Measurements from ENCODE around the gene ANAPC16.
A peak's percentile ranks its signal among the peaks of the same experiment; 100 is the strongest.
"Not testable (repeated sequence)": the region's sequence is repeated elsewhere in the genome, so short reads cannot be mapped to it uniquely, and the experiment has no call there.

The ANAPC16 gene

GRCh38 chr10:72244573-72245038 is 28.8 kb downstream of the ANAPC16 start:
- DNase-seq (ENCODE audit: low spot score): no peak

- DNase-seq (ENCODE audit: low spot score): no peak
Measured at GRCh38 chr10:72245949-72246525, 30.2 kb downstream of the ANAPC16 start.

- peak; percentile 93 for DNase-seq (ENCODE audit: low spot score)
Measured at GRCh38 chr10:72248468-72249151, 32.8 kb downstream of the ANAPC16 start.

DNA sequence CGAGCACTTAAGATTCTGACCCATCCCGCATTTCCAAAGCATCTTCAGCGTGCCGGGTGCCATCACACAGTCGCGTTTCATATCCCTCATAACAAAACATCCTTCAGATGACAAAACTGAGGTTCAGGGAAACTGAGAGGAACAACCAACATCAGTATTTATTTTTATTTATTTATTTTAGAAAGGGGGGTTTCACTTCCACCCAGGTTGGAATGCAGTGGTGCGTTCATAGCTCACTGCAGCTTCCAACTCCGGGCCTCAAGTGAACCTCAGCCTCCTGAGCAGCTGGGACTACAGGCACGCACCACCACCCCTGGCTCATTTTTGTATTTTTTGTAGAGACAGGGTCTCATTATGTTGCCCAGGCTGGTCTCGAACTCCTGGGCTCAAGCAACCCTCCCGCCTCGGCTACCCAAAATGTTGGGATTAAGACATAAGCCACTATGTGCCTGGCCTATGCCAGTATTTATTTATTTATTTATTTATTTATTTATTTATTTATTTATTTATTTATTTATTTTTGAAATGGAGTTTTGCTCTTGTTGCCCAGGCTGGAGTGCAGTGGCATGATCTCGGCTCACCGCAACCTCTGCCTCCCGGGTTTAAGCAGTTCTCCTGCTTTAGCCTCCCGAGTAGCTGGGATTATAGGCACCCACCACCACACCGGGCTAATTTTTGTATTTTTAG is 33.5 kb downstream of the ANAPC16 start:
- DNase-seq (ENCODE audit: low spot score): not testable (repeated sequence)

- no peak for DNase-seq (ENCODE audit: low spot score)
Measured at GRCh38 chr10:72250666-72251065, 34.9 kb downstream of the ANAPC16 start.

- no peak for DNase-seq (ENCODE audit: low spot score)
Measured at GRCh38 chr10:72251635-72252034, 35.8 kb downstream of the ANAPC16 start.

- DNase-seq (ENCODE audit: low spot score): no peak
Measured at GRCh38 chr10:72252972-72253371, 37.2 kb downstream of the ANAPC16 start.

- DNase-seq (ENCODE audit: low spot score): no peak
Measured at GRCh38 chr10:72253578-72253977, 37.8 kb downstream of the ANAPC16 start.

DNA sequence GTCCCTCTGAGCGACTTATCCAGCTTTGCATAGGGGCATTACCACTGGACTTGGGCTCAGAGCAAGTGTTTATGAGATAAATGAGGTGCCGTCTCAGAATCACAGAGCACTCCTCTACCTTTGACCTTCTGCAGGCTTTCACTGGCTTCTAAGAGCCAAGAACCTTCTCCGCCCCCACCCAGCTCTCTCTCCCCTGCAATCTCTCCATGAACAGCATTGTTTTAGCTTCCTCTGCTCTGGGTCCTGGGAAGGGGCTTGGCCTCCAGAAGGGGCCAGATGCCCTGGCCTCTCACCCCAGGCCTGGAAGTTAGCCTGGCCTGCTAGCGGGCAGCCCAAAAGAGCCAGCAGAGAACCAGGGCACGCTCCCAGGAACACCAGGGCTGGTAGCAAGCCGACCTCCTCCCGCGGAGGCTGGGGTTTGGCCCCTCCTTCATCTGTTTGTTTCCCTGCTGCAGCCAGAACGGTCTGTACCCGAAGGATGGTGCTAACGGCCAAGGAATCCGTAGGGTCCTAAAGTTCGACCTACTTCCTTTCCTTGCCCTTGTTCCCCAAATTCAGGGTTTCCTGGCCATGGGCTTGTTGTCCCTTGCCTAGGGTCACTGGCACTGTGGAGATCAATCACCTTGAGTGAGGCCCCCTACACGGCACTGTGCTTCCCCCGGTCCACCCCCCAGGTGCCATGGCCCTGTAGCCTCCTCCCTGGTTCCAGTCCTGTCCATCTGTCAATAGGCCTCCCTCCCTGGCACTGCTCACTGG is 39.2 kb downstream of the ANAPC16 start:
- DNase-seq (ENCODE audit: low spot score): peak; percentile 99

GRCh38 chr10:72255977-72256729 is 40.3 kb downstream of the ANAPC16 start:
- peak; percentile 46 for DNase-seq (ENCODE audit: low spot score)

GRCh38 chr10:72257051-72257892 is 41.5 kb downstream of the ANAPC16 start:
- peak; percentile 59 for DNase-seq (ENCODE audit: low spot score)

GRCh38 chr10:72258617-72259016 is 42.8 kb downstream of the ANAPC16 start:
- DNase-seq (ENCODE audit: low spot score): no peak

DNA sequence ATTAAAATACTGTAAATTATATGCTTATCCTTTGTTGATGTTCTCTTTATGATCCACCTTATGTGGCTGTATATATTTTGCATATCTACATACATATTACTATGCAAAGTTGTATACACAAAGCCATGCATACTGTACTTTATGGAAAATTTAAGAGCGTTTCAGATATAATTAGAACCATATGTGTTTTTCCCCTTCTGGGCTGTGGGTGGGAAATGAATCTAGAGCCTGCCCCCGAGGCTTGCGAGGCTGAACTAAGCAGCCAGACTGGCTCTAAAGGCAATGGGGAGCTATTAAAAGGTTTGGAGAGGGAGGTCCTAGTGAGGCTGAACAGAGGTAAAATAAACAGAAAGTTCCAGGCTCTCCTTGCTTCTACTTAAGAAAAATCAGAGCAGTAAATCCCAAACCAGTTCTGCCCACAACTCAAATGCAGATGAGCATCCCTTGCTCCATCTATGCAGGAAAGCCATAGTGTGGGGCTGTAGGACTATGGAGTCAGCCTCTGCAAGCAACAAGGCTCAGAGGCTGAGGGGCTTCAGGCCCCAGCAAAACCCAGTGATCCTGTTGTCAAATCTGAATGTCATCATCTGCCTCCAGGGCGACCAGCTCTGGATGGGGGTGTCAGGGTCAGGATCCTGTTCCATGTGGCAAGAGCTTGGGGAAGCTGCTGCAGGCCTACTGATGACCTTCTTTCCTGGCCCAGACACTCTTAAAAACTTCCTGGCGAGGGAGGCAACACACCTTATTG is 43.9 kb downstream of the ANAPC16 start:
- DNase-seq (ENCODE audit: low spot score): peak; percentile 43

DNA sequence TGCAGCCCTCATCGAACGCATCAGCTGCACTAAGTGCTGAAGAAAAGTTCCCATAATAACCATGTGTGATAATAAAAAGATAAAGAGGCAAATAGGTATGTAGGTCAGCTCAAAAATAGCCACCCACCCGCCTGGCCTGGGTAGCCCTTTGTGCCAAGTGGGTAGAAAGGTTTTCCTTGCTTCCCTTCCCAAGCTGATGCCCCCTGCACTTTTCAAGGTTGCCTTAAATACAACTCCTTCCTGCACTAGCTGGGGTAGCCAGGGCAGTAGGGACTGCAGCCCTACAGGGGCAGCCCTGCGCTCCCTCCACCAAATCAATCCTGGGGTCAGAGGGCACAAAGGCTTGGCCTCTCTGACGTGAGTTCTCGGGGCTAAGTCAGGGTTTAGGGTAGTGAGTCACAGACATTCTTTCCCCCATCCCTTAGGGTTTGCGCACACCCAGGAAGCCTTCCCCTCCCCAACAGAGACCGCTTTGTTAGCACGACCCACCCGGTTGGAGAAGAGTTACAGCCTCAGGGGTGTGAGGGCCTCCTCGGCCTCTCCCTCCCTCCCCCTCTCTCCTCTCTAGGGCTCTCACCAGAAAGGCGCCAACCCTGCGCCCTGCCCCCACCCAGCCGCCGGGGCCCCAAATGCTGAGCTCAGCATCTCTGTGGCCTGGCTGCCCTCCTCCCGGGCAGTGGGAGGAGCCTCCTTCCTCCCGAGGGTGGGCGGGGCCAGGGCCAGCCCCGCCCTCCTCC is 44.6 kb downstream of the ANAPC16 start:
- peak; percentile 90 for DNase-seq (ENCODE audit: low spot score)

DNA sequence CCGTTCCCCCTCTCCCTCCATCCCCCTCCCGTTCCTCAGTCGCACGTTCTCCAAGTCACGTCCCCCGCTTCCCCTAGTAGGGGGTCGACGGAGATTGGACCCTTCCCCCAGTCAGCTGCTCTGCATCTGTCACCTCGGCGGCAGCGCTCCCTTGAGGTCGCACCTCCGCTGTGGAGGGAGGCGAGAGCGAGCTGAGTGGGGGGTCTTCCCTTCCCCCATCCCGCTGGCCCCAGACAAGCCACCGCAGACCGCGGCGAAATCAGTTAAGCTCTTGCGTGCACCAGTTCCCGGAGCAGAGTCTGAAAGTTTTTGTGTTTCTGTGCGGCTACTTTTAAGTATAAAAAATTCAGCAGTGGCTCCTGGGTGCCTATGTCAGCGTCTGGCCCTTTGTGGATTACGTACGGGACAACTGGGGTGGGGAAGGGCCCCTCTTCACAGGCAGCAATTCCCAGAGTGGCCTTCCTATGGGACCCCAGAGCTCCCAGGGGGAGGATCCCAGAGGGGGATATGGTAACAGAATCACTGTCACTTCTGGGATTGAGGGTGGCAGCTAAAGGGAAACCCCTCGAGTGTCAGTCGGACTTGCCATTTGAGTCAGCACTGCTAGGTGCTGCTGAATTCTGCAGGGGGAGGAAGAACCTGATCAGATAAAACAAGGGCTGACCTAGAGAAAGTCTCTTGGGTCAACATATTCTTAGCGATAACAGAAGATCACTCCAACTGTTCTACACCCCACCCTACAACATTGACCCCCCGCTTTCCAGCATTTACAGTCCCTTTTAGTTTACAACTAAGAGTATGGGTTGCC is 45.4 kb downstream of the ANAPC16 start:
- DNase-seq (ENCODE audit: low spot score): peak; percentile 35

- peak; percentile 2 for DNase-seq (ENCODE audit: low spot score)
Measured at GRCh38 chr10:72261784-72262404, 46.1 kb downstream of the ANAPC16 start.

DNA sequence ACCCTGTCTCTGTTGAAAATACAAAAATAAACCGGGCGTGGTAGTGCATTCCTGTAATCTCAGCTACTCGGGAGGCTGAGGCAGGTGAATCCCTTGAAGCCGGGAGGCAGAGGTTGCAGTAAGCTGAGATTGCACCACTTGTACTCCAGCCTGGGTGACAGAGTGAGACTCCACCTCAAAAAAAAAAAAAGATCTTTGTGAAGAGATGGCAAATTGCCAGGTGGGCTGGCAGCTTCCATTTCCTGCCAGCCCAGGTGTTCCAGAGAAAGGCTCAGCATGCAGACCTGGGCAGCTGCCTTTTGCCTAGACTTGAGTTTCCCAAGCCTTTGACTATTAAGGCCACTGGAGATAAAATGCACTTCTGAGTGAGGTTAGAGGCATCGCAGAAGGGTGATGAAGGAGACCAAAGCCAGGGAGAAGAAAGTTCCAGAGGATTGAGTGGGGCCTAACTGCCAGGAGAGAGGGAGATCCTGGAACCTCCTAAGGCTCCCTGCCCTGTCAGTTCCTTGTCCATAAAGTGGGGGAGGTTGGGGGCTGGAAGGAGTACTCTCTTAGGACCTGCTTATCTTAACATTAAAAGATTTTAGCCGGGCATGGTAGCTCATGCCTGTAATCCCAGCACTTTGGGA is 47.9 kb downstream of the ANAPC16 start:
- DNase-seq (ENCODE audit: low spot score): no peak

GRCh38 chr10:72264536-72264935 is 48.7 kb downstream of the ANAPC16 start:
- DNase-seq (ENCODE audit: low spot score): no peak
